HepG2 (cell line): ENCODE data around the gene UBE2I. TPM values are rescaled to one million over a fixed set of nuclear protein-coding genes. Genes with fewer than 3 reads are reported as not detected.
A peak's percentile ranks its signal among the peaks of the same experiment; 100 is the strongest.

Source experiments
- ATAC-seq: fragments of 200-7000 bp; cut with Tn5 transposase; 3 replicates; pipeline ENCODE4 v1.9.1; 2020; ENCODE audit warnings: mild to moderate bottlenecking, moderate library complexity
- BruUV-seq: library from RNA; stranded (reverse); fragments of 400-500 nt; replicated peaks from 2 replicates; lab custom pipeline; 2021; lab: Mats Ljungman, UMichigan
- CTCF ChIA-PET: fragments of 300-600 bp; formaldehyde crosslinking; extraction: SDS; loops from one replicate; lab custom pipeline; 2021; ENCODE audit warnings: low total read pairs, inconsistent platforms, low intra/inter-chr PET ratio; lab: Yijun Ruan, JAX
- POLR2A ChIA-PET: fragments of 350-600 bp; sonication (Branson Sonifier 250); formaldehyde crosslinking; loops from one replicate; lab custom pipeline; 2020; ENCODE audit warnings: antibody characterized with exemption, inconsistent platforms; lab: Yijun Ruan, JAX
- DNase-seq: peaks from one replicate; pipeline ENCODE4 v3.0.0-alpha.2; 2015; ENCODE audit warnings: low spot score
- FAIRE-seq: peaks from 3 replicates; lab custom pipeline; 2011; peaks lifted over from hg19 to GRCh38; lab: Jason Lieb, UNC
- H2AFZ ChIP-seq: one replicate; pipeline ENCODE4 v1.6.1; 2011; ENCODE audit warnings: low read length, inconsistent platforms
- H3K27ac ChIP-seq: fragments of 300-600 bp; 3 replicates; pipeline ENCODE4 v1.8.0; 2011; ENCODE audit warnings: mixed run types, mild to moderate bottlenecking, mixed read lengths, low read length, inconsistent platforms; ENCODE audit not compliant: insufficient read depth; ENCODE audit errors: extremely low read length
- H3K27me3 ChIP-seq, 2 experiments: fragments of 200-600 bp in 1 of 2; 2 replicates in 1 of 2; 3 replicates in 1 of 2; pipeline versions ENCODE4 v1.6.0 to v1.8.0; 2011; ENCODE audit warnings: low read length in 2 of 2, mild to moderate bottlenecking in 2 of 2, moderate library complexity in 2 of 2, inconsistent platforms in 1 of 2; ENCODE audit not compliant: insufficient read depth in 2 of 2, control insufficient read depth in 1 of 2
- H3K36me3 ChIP-seq, 2 experiments: fragments of 200-600 bp in 1 of 2; replicated peaks in 1 of 2; 2 replicates in 1 of 2; 3 replicates in 1 of 2; pipeline versions ENCODE4 v1.5.1 to v1.8.0; 2011; ENCODE audit warnings: low read length in 2 of 2, inconsistent platforms in 1 of 2; ENCODE audit not compliant: insufficient read depth in 2 of 2, control insufficient read depth in 1 of 2
- H3K4me1 ChIP-seq: 2 replicates; pipeline ENCODE4 v1.5.1; 2012; ENCODE audit warnings: low read length, inconsistent platforms; ENCODE audit not compliant: insufficient read depth
- H3K4me2 ChIP-seq: 2 replicates; pipeline ENCODE4 v1.6.0; 2011; ENCODE audit warnings: low read depth, low read length, inconsistent platforms
- H3K4me3 ChIP-seq, 3 experiments: fragments of 200-600 bp in 1 of 3; sonication (generic), shearing (Covaris generic) in 1 of 3; replicated peaks in 1 of 3; 2 replicates each; pipeline ENCODE4 v1.5.1; 2011 to 2016; ENCODE audit warnings: low read length in 3 of 3, inconsistent platforms in 2 of 3, low read depth in 2 of 3, mild to moderate bottlenecking in 2 of 3, control low read depth in 1 of 3, mixed read lengths in 1 of 3; ENCODE audit not compliant: insufficient read depth in 1 of 3
- H3K79me2 ChIP-seq: one replicate; pipeline ENCODE4 v1.6.1; 2011; ENCODE audit warnings: low read length, inconsistent platforms; ENCODE audit not compliant: insufficient read depth
- H3K9ac ChIP-seq: 2 replicates; pipeline ENCODE4 v1.6.0; 2011; ENCODE audit warnings: mild to moderate bottlenecking, low read depth, low read length, inconsistent platforms; ENCODE audit not compliant: insufficient read depth
- H3K9me3 ChIP-seq: 2 replicates; pipeline ENCODE4 v1.5.1; 2012; ENCODE audit warnings: mild to moderate bottlenecking, low read length
- H4K20me1 ChIP-seq: 2 replicates; pipeline ENCODE4 v1.6.0; 2011; ENCODE audit warnings: inconsistent platforms, mild to moderate bottlenecking, low read length, moderate library complexity; ENCODE audit not compliant: insufficient read depth
- HMGA1 ChIP-seq: sonication (generic); formaldehyde crosslinking; conservative IDR thresholded peaks from 2 replicates; pipeline ENCODE4 v1.4.0; 2020; ENCODE audit warnings: missing genetic modification reagents
- MYNN ChIP-seq: sonication (generic); formaldehyde crosslinking; IDR thresholded peaks from 2 replicates; pipeline ENCODE4 v1.4.0; 2020; ENCODE audit warnings: mild to moderate bottlenecking, low read depth, missing genetic modification reagents
- WGBS: methylation state at CpG from one replicate; pipeline ENCODE4 v1.1.6; 2017; ENCODE audit warnings: low lambda C conversion rate; 5-methylcytosine and 5-hydroxymethylcytosine counted together
- in situ Hi-C: cut with HindIII; loops from 2 replicates; pipeline ENCODE4 v1.10.0; 2017; ENCODE audit warnings: low pct_unique_long_range_greater_than_20kb; ENCODE audit not compliant: extremely low pct_ligation_motif_present
- intact Hi-C: fragments of 100-400 bp; cut with micrococcal nuclease; formaldehyde crosslinking; loops from one replicate; pipeline ENCODE4 v1.10.0; 2022; ENCODE audit not compliant: unreplicated experiment
- polyA plus RNA-seq, 8 experiments: library from polyadenylated mRNA; depleted of rRNA in 3 of 8; stranded (reverse) in 7 of 8; unstranded in 1 of 8; fragments of >200 nt; fragmentation: Illumina TruSeq in 4 of 8; extraction: Trizol in 4 of 8; gene quantifications; 2 replicates each; pipeline versions ENCODE4 v1.2.1 to v1.2.3, GENCODE V29; 2011 to 2016; ENCODE audit warnings: low read depth in 4 of 8, missing spikeins in 1 of 8, mixed read lengths in 1 of 8; ENCODE audit not compliant: insufficient read depth in 1 of 8
- total RNA-seq, 5 experiments: library from RNA; depleted of rRNA; stranded (reverse); fragments of >200 nt; fragmentation: Illumina TruSeq; extraction: Trizol; gene quantifications; 2 replicates each; pipeline ENCODE4 v1.2.3, GENCODE V29; 2016; ENCODE audit warnings: low read depth in 1 of 5
- TF ChIP-seq, protein P1 (sequence below): sonication (generic); formaldehyde crosslinking; IDR thresholded peaks from 2 replicates; pipeline ENCODE4 v1.5.0; 2020; ENCODE audit warnings: mild to moderate bottlenecking, missing genetic modification reagents, moderate library complexity

UBE2I gene
- total and polyA plus RNA-seq, 2 of the 13 experiments (the other 11 are each of a cell fraction or from before 2014, with no cell fraction given), result 75.8 to 98.9 TPM

GRCh38 chr16:1277617-1278282 is 31.7 kb upstream of the UBE2I start (continued):
- no peak for TF ChIP-seq MYNN (CRISPR knock-in tag)

GRCh38 chr16:1278477-1278876 is 31.0 kb upstream of the UBE2I start:
- Histone ChIP-seq H3K27ac (no peak overlapping the region), H3K79me2 (no peaks in the 10 kb centered on the region), H3K4me1 (no peaks in the 10 kb centered on the region), H3K9me3 (no peaks in the 10 kb centered on the region), H3K36me3 (no peaks in the 10 kb centered on the region), H4K20me1 (no peaks in the 10 kb centered on the region), H3K27me3 (peaks cover 32 to 81% of the 10 kb centered on the region in 2 experiments), H3K9ac (no peak overlapping the region), H3K4me3 (no peak overlapping the region), H3K4me2 (no peak overlapping the region), H2AFZ (no peak overlapping the region)
- DNase-seq (no peak), FAIRE-seq (no peak), ATAC-seq (peak; percentile 18)
- in situ Hi-C loops (no loop called here), intact Hi-C loops (no loop called here)
- CTCF ChIA-PET, result no interaction called here
- POLR2A ChIA-PET, result no interaction called here
- TF ChIP-seq HMGA1, result no peak
- TF ChIP-seq, protein P1, sequence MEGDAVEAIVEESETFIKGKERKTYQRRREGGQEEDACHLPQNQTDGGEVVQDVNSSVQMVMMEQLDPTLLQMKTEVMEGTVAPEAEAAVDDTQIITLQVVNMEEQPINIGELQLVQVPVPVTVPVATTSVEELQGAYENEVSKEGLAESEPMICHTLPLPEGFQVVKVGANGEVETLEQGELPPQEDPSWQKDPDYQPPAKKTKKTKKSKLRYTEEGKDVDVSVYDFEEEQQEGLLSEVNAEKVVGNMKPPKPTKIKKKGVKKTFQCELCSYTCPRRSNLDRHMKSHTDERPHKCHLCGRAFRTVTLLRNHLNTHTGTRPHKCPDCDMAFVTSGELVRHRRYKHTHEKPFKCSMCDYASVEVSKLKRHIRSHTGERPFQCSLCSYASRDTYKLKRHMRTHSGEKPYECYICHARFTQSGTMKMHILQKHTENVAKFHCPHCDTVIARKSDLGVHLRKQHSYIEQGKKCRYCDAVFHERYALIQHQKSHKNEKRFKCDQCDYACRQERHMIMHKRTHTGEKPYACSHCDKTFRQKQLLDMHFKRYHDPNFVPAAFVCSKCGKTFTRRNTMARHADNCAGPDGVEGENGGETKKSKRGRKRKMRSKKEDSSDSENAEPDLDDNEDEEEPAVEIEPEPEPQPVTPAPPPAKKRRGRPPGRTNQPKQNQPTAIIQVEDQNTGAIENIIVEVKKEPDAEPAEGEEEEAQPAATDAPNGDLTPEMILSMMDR (CRISPR knock-in tag), result peak; percentile 14; the same call in 1 of the 2 replicates
- 3% methylated on average over 4 of the region's 18 CpGs for WGBS
- BruUV-seq, result no TSS peak
